GM10248 (cell line): ENCODE data around the gene KMO.

Experiments used
- CTCF ChIA-PET: fragments of 300-600 bp; sonication (Branson Sonifier 250); formaldehyde crosslinking; extraction: SDS; loops from one replicate; lab custom pipeline; 2021; ENCODE audit warnings: antibody characterized with exemption; lab: Yijun Ruan, JAX
- POLR2A ChIA-PET: fragments of 350-650 bp; sonication (Branson Sonifier 250); formaldehyde crosslinking; extraction: SDS; loops from one replicate; lab custom pipeline; 2020; ENCODE audit warnings: antibody characterized with exemption; lab: Yijun Ruan, JAX
- DNase-seq: peaks from one replicate; pipeline ENCODE4 v3.0.0; 2012; ENCODE audit errors: extremely low spot score
- CTCF ChIP-seq: IDR thresholded peaks from 2 replicates; pipeline ENCODE4 v1.5.1; 2012; ENCODE audit warnings: mild to moderate bottlenecking, low read depth; ENCODE audit errors: extremely low read depth, missing control alignments, control extremely low read depth

Gene KMO

GRCh38 chr1:241596633-241597032 lies 64.5 kb downstream of the KMO start:
- CTCF ChIA-PET, result interaction anchor here (4.6 kb wide), 1 partner anchor 15 kb away, joined by 28 read pairs; no protein-coding TSS in a partner anchor
- POLR2A ChIA-PET, result no interaction called here

GRCh38 chr1:241598249-241598648 lies 66.1 kb downstream of the KMO start:
- DNase-seq, result no peak
- POLR2A ChIA-PET, result no interaction called here
- CTCF ChIA-PET, result interaction anchor here (0.9 to 4.6 kb wide), 3 partner anchors 13 to 38 kb away, joined by 3 to 28 read pairs (median 4); no protein-coding TSS in a partner anchor
- no peak for TF ChIP-seq CTCF

More at GRCh38 chr1:241596633-241597032, 64.5 kb downstream of the KMO start:
- no peak for TF ChIP-seq CTCF
- no peak for DNase-seq

- no peak for TF ChIP-seq CTCF
- POLR2A ChIA-PET, result no interaction called here
- DNase-seq, result peak; percentile 31
- CTCF ChIA-PET, result interaction anchor here (1.0 to 1.2 kb wide), 4 partner anchors 9 to 64 kb away, joined by 4 to 10 read pairs (median 6); no protein-coding TSS in a partner anchor
Measured at GRCh38 chr1:241600496-241600901, 68.3 kb downstream of the KMO start.

- CTCF ChIA-PET, result interaction anchor here (2.7 kb wide), 1 partner anchor 23 kb away, joined by 11 read pairs; no protein-coding TSS in a partner anchor
- POLR2A ChIA-PET, result no interaction called here
- no peak for DNase-seq
- no peak for TF ChIP-seq CTCF
Measured at GRCh38 chr1:241603731-241604245, 71.6 kb downstream of the KMO start.

- TF ChIP-seq CTCF, result no peak
- ChIA-PET CTCF (interaction anchor here (1.0 to 2.6 kb wide), 2 partner anchors 14 to 416 kb away, joined by 3 to 8 read pairs; no protein-coding TSS in a partner anchor), POLR2A (no interaction called here)
- DNase-seq, result no peak
Measured at GRCh38 chr1:241605146-241605805, 73.1 kb downstream of the KMO start.

- TF ChIP-seq CTCF, result no peak
- no peak for DNase-seq
- POLR2A ChIA-PET, result no interaction called here
- CTCF ChIA-PET, result interaction anchor here (0.9 to 2.6 kb wide), 3 partner anchors 15 to 64 kb away, joined by 3 to 8 read pairs (median 3); no protein-coding TSS in a partner anchor
Measured at GRCh38 chr1:241606544-241606943, 74.4 kb downstream of the KMO start.
